GM18907 (cell line): ENCODE measurements around the gene ALX3.

Source experiments
- ATAC-seq: cut with Tn5 transposase; IDR thresholded peaks from one replicate; pipeline ENCODE4 v1.9.1; 2021; ENCODE audit warnings: mild to moderate bottlenecking, moderate library complexity; ENCODE audit not compliant: unreplicated experiment

ALX3 gene

DNA sequence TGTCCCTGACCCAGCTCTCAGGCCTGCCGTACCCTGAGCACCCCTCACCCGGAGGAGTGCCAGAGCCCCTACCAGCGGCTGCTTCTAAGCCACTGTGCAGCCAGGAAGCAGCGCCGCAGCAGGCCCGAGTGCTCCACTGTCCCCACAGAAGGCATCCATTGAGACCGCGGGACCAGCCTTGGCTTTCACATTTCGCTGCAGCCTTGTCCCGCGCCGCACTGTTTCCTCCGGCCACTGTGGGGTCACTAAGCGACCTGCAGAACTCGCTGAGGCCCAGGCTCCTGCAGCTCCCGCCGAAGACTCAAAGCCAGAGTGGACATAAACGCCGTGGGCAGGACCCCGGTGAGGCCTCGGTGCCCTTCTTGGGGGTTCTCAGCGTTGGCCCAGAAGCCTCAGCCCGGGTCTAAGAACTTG, 3.0 kb downstream of the ALX3 start:
- no peak for ATAC-seq

DNA sequence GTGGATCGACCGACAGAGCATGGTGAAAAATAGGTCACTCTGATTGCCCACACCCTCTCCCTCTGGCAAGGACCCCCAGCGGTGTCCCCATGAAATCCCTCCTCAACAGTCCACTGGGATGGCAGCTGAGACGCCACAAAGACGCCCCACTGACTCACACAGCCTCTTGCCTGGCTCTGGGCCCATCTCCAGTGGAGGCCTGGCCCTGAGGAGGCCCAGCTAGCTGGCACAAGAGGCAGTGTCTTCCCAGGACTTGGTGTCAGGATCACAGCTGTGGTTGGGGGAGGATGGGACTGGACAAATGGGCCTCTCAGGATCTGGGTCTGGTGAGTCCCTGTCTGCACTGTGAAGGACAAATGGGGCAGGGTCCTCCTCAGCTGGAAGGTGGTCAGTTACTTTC, 4.6 kb downstream of the ALX3 start:
- ATAC-seq, result no peak

DNA sequence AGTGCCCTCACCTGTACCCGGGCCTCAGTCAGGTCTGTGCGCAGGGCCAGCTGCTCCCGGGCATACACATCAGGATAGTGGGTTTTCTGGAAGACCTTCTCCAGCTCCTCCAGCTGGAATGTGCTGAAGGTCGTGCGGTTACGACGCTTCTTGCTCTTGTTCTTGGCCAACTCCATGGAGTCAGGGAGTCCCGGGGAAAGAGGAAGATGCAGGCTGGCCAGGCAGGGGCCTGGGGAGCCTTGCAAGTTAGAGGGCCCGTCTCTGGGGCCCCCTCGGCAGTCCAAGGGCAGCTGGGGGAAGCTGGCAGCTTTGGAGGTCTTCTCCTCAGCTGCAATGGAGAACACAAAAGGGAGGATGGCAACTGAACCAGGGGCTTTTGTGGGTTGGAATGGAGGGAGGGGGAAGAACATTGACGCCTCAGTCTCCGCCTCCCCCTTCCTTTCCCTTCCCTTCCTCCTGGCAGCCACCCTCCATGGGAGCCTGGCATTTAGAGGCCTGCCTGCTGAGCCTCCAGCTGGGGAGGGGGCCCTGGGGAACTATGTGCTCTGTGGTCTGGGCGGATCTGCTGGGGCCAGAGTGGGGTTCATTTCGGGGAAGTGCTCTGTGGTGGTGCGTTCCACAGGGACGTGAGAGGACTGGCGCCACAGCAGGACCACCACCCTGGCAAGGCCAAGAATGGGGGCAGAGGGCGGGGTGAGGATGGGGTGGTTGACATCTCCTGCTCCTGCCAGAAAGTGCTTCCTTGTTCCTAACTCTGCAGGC, 5.7 kb downstream of the ALX3 start:
- ATAC-seq, result no peak

DNA sequence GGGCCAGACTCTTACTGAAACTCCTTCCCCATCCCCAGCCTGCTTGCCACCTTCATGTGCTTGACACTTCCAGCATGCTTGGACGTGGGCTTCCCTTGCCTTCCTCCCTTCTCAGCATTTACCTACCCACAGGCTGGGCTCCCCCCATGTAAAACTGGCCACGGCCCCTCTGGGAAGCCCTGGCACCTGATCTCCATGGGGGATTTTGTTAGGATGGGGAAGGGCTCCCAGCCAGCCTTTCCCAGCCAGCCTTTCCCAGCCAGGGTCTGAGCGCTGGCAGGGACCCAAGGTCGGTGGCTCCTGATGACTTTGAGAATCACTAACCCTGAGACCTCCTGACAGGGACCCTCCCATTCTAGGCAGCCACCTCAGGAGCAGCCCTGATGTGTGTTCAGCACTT, 6.7 kb downstream of the ALX3 start:
- ATAC-seq, result no peak

DNA sequence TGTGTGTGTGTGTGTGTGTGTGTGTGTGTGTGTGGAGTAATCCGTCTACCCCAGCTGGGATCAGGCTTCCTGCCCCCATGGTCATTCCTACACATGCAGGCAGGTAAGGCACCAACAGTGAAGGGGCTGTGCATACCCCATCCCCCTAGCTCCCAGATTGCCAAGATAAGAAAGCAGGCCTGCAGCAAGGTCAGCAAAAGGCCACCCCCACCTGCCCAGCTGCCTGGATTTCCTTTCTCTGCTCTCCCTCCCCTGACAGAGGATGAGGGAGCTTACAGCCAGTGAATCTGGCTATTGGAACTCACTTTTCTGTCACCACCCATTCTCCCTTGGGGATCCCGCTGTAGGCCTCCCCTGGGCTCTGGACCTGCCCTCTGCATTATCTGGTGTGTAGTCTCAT, 7.9 kb downstream of the ALX3 start:
- ATAC-seq, result no peak

DNA sequence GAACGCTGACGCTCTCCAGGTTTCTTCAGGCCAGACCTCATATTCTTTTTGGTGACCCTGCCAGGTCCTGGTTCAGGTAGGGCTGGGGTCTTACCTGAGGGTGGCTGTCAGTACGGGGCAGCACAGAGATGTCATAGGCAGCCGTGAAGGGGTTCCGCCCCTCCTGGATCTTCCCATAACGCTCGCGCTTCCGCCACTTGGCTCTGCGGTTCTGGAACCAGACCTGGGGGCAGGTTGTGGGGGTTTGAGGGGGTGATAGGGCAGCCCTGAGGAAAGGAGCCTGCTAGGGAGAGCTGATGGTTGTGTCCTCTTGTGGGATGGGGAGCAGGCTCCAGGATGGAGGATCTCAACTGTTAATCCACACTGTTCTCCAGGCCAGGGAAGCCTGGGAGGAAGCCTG, 9.1 kb downstream of the ALX3 start:
- ATAC-seq, result no peak

DNA sequence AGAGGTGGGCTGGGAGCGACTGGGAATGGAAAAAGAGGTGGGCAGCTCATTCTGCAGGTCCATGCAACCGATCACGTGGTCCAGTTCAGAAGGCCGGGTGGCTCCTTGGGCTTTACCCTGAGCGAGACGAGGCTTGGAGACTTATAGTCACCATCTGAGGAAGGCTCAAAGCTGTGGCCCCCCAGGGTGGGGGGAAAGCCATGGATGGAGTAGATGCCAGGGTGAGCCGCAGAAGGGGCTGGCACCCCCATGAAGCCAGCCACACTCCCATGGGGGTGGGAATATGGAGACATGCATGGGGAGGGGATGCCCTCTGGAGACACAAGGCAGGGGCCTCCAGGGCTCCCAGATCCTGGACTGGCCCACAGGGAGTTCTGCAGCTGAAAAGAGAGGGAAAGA, 9.8 kb downstream of the ALX3 start:
- no peak for ATAC-seq

DNA sequence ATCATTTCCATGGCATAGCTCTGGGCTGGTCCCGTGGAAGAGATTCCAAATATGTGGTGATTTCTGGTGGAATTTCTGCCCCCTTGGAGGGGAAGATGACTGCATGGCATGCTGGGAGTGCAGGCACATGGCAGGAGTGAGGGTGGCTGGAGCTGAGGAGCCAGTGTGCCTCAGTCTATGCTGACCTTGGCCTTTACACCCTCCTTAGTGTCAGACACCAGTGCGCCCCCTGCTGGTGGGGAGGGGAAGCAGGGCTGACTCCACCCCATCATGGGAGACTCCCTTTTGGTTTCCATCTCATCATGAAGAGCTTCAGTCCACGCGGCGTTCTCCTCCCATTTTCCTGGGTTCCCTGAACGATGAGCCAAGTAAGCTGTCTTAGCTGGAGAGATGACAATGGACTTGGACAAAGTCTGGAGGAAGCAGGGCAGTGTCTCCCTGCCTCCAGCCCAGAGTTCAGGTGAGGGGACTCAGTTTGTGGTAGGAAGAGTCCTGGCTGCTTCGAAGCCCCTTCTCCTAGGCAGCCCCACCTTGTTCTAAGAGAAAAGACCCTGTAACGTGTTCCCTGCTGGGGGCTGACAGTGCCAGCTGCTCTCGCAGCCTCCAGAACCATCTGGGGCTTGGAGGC, 10.3 kb downstream of the ALX3 start:
- no peak for ATAC-seq

DNA sequence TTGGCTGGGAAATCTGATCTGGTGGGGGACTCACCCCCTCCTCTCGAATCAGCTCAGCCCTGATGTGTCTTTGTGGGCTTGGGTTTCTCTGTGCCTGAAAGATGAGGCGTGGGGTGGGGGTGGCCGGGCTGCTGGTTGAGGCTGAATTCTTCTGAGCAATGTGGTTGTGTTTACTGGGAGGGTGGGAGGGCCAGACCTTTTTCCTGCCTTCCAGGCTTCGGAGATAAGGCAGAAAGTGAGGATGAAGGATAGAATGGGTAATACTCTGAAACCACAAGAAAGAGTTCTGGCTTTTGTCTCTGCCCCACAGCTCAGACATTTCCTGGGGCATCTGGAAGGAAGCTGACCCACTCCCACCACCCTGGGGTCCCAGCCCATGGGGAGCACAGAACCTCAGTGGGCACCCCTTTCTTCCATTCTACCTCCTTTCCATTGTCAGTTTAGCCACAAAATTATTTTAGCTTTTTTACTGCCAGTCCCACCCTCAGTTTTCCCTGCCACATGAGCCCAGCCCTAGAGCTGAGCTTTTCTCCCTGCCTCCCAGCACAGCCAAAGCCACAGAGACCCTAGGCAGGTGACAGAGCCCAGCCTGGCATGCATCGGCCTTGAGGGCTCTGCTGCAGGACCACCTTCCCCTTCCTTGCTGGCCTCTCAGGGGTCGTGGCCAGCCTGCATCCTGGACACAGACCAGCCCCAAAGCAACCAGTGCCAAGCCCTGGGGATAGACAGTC, 11.2 kb downstream of the ALX3 start:
- ATAC-seq, result no peak

DNA sequence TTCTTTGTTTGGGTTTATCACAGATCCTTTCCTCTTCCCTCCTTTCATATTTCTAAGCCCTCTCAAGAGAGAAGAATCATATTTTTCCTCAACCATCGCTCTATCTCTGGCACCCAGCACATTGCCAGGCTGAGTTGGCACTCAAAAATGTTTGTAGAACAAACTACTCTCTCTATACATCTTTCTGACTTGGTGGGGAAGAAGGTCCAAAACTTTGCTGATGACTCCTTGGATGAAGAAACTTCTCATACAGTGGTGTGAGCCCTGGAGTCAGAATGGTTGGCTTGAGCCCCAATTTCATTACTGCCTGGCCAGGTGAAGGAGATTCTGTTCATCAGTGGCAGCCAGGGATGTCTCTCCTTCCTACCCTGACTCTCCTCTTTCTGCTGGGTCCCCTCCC, 11.9 kb downstream of the ALX3 start:
- ATAC-seq, result no peak

DNA sequence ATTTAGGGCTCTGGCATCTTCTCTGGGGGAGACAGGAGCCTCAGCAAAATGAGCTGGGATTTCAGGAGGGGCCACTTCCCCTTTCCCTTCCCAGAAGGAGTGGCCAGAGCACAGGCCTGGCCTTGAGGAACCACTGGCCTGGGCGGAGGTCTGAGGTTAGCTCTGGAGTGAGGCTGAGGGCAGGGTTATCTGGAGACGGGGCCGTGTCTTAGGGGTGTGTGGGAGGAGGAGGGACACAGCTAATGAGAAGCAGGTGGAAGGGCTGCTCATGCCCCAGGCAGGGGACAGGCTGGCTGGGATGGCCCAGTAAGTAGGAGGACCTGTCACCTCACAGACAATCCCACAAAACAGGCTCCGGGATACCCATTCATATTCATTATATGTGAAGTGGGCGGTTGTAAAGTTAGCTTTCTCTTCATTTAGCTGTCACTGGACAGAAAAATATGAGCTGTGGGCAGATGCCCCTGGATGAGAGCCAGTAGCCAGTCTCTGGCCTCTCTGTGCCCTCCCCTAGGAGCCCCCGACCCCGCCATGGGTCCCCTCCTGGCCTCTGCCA, 12.4 kb downstream of the ALX3 start:
- no peak for ATAC-seq

DNA sequence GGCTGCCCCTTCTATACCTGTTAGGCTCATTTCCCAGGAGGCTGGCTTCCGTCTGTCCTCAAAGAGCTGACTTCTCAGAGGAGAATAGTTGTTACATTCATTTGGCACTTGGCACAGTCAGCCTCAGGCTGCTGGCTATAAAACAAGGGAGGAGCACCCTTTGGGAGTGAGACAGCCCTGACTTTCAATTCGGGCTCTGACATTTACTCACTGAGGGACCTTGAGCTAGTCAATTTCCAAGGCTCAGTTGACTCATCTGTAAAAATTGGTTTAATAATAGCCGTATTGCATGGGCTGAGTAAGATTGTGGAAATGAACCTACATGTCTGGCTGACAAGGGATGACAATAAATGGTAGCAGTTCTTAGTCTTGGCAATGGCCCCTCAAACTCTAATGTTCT, 13.7 kb downstream of the ALX3 start:
- ATAC-seq, result no peak

DNA sequence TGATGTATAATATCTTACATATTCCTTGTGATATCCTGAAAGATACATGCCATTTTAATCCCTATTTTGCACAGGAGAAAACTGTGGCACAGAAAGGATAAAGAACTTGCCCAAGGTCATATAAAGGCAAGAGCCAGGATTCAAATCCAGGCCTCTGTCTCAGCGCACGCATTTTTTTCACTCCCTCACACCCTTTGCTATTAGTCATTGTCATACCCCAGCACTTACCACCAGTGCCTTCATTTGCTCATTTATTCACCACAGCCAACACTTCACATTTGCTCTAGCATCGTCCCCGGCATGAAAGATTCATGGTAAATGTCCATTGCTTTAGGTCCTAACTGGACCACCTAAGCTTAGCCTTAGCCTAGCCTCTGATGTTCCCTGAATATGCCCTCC, 14.2 kb downstream of the ALX3 start:
- no peak for ATAC-seq

DNA sequence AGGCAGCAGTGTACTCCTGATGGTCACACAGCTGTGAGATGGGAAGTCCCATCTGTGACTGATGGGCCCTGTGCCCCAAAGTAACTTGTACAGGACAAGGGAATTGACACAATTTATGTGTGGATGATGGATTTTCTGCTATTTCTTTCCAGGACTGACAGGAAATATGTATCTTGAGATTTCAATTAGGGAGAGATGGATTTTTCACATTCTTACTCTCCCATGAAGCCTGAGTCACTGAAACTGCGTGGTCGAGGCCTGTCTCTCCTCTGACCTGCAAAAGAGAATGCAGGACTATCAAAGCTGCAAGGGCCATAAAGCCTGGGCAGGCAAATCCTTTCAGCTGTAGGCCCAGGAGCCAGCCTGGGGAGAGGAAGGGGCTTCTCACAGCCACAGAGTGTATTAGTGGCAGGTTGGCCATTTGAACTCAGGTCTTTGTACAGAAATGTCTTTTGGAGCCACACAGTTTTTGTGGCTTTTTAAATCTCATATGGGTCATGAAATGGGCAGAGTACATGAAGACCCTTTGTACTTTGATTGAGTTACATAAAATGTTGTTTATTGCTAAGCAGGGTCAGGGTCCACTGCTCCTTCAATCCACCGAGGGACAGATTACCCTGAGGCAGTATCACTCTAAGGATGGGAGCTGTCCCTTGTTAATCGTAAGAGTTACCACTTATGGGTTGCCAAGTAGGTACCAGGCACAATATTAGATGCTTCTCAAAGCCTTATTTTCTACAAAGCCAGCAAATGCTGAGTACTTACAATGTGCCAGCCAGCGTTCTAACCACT, 14.8 kb downstream of the ALX3 start:
- no peak for ATAC-seq

DNA sequence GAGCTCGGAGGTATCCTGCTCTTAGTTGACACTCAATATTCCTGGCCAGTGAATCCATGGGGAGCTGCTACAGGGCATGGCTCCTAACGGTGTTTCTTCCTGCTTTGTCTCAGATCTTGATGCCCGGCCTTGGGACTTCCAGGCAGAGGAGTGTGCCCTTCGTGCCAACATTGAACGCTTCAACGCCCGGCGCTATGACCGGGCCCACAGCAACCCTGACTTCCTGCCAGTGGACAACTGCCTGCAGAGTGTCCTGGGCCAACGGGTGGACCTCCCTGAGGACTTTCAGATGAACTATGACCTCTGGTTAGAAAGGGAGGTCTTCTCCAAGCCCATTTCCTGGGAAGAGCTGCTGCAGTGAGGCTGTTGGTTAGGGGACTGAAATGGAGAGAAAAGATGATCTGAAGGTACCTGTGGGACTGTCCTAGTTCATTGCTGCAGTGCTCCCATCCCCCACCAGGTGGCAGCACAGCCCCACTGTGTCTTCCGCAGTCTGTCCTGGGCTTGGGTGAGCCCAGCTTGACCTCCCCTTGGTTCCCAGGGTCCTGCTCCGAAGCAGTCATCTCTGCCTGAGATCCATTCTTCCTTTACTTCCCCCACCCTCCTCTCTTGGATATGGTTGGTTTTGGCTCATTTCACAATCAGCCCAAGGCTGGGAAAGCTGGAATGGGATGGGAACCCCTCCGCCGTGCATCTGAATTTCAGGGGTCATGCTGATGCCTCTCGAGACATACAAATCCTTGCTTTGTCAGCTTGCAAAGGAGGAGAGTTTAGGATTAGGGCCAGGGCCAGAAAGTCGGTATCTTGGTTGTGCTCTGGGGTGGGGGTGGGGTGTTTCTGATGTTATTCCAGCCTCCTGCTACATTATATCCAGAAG, 16.7 kb downstream of the ALX3 start:
- no peak for ATAC-seq

DNA sequence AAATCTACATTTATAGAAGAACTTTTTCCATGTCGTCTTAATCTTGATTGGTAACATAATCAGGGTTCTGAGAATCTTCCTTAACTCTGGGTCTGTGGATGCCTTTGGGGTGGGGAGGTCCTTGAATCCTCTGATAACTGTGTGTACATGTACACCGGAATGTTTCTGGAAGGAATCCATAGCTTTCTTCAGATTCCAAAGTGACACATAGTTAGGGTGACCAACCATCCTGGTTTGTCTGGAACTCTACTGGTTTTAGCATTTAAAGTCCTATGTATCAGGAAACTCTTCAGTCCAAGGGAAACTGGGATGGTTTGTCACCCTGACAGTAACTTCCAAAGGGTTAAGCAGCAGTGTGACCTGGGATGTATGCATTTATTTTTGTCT, 19.2 kb downstream of the ALX3 start:
- ATAC-seq, result no peak

DNA sequence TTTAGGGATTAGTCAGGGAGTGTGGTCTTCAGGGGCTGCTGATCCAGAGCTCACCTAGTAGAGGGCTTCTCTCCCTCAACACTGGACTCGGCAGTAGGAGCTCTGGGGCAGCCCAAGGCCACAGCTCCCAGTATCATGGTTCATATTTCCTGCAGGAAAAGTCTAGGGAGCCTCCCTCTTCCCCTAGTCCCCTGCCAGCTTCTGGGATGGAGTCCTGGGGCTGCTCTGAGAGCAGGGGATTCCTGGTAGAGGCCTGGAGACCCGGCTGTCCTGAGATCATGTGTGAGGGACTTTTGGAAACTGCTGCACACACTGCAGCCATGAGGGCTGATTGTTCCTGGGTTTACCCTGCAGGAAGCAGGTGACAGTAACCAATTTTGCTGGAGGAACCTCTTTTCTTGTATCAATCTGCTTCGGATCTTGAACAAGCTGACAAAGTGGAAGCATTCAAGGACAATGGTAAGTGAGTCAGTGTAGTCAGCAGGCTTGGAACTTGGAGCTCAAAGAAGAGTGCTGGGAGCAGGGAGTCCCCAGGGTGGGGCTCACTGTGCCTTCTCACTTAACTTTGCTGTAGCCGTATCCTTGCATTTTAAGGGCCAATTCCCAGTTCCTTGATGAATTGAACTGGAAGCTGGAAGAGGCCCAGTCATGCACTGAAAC, 19.7 kb downstream of the ALX3 start:
- no peak for ATAC-seq

DNA sequence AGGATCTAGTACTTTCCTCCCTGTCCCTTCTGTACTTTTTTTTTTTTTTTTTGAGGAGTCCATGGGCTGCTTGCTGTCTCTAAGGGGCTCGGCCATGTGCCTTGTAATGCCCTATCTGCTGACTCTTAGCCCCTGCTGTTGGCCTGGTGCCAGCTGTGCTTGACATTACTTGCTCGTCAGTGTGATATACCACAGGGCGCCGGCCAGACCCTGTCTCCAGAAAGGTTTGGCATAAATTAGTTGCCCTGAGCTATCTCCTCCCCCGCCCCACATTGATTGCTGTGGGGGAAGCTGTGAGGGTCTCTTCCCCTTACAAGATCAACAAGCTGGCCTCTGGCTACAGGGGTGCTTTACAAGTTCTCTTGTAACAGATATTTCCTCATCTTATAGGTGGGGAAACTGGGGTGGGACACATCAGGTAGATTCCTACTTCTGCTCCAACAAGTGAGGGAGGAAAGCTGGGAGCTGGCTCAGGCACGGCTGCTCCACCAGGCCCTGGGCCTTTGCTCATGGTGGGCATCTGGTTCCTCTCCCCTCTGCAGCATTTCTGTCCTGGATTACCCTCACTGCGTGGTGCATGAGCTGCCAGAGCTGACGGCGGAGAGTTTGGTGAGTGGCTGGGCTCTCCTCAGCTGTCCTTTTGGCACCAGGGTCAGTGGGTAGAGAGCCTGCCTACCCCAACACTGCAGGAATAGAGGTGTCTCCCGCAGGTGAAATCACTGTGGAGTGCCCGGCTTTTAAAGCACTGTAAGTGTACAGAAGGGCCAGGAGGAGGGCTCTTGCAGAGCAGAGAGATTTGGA, 20.5 kb downstream of the ALX3 start:
- ATAC-seq, result no peak
